ENCODE measurements around the gene GCFC2. TPM values are rescaled to one million over a fixed set of nuclear protein-coding genes. Genes with fewer than 3 reads are reported as not detected.

The GCFC2 gene
- total and polyA plus RNA-seq, 2 of the 13 experiments (the other 11 are each of a cell fraction or from before 2014, with no cell fraction given), result 26.8 to 49.0 TPM

DNA sequence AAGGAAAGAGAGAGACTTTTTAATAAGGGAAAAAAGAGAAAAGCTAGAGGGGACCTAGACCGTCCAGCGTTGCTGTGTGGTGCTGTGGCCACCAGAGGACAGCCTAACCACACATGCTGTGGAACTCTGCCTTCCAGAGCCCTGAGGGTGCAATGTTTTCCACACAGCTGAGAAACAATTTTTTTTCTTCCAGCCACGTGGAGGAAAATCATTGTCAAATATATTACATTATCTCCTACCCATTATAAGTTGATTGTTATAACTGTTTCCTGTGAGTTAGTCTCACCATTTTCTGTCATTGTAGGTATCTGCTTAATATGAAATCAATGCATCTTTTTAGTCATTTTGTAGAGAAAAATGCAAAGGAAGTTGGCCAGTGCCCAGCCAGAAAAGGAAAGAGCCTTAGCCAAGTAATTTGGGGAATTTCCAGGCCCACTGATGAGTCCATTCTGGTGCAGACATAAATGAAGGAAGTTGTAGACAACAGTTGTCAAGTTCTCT, 70.0 kb downstream of the GCFC2 start (continued):
- TF ChIP-seq KDM2A (CRISPR knock-in tag; IDR thresholded peaks at IDR 0.05; ENCODE audit: borderline replicate concordance, low read depth), result peak; percentile 49; the same call in 1 of the 2 replicates
- TF ChIP-seq SALL1 (CRISPR knock-in tag; IDR thresholded peaks at IDR 0.05), result peak; percentile 56; the same call in 1 of the 2 replicates
- TF ChIP-seq, protein P1, sequence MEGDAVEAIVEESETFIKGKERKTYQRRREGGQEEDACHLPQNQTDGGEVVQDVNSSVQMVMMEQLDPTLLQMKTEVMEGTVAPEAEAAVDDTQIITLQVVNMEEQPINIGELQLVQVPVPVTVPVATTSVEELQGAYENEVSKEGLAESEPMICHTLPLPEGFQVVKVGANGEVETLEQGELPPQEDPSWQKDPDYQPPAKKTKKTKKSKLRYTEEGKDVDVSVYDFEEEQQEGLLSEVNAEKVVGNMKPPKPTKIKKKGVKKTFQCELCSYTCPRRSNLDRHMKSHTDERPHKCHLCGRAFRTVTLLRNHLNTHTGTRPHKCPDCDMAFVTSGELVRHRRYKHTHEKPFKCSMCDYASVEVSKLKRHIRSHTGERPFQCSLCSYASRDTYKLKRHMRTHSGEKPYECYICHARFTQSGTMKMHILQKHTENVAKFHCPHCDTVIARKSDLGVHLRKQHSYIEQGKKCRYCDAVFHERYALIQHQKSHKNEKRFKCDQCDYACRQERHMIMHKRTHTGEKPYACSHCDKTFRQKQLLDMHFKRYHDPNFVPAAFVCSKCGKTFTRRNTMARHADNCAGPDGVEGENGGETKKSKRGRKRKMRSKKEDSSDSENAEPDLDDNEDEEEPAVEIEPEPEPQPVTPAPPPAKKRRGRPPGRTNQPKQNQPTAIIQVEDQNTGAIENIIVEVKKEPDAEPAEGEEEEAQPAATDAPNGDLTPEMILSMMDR (CRISPR knock-in tag; IDR thresholded peaks at IDR 0.05), result peak; percentile 96
- TF ChIP-seq, protein P2, sequence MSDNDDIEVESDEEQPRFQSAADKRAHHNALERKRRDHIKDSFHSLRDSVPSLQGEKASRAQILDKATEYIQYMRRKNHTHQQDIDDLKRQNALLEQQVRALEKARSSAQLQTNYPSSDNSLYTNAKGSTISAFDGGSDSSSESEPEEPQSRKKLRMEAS (IDR thresholded peaks at IDR 0.05), result peak; percentile 63; the same call in 1 of the 2 replicates
- TF ChIP-seq ZNF333 (CRISPR knock-in tag; IDR thresholded peaks at IDR 0.05; ENCODE audit: borderline replicate concordance), result no peak
- TF ChIP-seq, protein P3, sequence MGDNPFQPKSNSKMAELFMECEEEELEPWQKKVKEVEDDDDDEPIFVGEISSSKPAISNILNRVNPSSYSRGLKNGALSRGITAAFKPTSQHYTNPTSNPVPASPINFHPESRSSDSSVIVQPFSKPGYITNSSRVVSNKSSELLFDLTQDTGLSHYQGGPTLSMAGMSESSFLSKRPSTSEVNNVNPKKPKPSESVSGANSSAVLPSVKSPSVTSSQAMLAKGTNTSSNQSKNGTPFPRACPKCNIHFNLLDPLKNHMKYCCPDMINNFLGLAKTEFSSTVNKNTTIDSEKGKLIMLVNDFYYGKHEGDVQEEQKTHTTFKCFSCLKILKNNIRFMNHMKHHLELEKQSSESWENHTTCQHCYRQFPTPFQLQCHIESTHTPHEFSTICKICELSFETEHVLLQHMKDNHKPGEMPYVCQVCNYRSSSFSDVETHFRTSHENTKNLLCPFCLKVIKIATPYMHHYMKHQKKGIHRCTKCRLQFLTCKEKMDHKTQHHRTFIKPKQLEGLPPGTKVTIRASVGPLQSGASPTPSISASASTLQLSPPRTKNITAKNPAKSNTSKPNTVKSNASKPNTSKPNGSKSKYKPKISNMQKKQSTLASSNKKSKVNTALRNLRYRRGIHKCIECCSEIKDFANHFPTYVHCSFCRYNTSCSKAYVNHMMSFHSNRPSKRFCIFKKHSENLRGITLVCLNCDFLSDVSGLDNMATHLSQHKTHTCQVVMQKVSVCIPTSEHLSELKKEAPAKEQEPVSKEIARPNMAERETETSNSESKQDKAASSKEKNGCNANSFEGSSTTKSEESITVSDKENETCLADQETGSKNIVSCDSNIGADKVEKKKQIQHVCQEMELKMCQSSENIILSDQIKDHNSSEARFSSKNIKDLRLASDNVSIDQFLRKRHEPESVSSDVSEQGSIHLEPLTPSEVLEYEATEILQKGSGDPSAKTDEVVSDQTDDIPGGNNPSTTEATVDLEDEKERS (CRISPR knock-in tag; IDR thresholded peaks at IDR 0.05), result 0 out of 2 replicates have a peak, but pooled peaks have one; percentile 33
- TF ChIP-seq ZNF12 (CRISPR knock-in tag; IDR thresholded peaks at IDR 0.05), result peak; percentile 58; the same call in 1 of the 2 replicates
- no peak for TF ChIP-seq MIXL1 (CRISPR knock-in tag; IDR thresholded peaks at IDR 0.05)
- TF ChIP-seq, protein P4, sequence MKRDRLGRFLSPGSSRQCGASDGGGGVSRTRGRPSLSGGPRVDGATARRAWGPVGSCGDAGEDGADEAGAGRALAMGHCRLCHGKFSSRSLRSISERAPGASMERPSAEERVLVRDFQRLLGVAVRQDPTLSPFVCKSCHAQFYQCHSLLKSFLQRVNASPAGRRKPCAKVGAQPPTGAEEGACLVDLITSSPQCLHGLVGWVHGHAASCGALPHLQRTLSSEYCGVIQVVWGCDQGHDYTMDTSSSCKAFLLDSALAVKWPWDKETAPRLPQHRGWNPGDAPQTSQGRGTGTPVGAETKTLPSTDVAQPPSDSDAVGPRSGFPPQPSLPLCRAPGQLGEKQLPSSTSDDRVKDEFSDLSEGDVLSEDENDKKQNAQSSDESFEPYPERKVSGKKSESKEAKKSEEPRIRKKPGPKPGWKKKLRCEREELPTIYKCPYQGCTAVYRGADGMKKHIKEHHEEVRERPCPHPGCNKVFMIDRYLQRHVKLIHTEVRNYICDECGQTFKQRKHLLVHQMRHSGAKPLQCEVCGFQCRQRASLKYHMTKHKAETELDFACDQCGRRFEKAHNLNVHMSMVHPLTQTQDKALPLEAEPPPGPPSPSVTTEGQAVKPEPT (CRISPR knock-in tag; IDR thresholded peaks at IDR 0.05; ENCODE audit: low read depth), result no peak
- no peak for TF ChIP-seq HIVEP1 (CRISPR knock-in tag; IDR thresholded peaks at IDR 0.05)
- TF ChIP-seq TBP (CRISPR knock-in tag; IDR thresholded peaks at IDR 0.05), result no peak
- TF ChIP-seq, protein P5, sequence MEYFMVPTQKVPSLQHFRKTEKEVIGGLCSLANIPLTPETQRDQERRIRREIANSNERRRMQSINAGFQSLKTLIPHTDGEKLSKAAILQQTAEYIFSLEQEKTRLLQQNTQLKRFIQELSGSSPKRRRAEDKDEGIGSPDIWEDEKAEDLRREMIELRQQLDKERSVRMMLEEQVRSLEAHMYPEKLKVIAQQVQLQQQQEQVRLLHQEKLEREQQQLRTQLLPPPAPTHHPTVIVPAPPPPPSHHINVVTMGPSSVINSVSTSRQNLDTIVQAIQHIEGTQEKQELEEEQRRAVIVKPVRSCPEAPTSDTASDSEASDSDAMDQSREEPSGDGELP (IDR thresholded peaks at IDR 0.05; ENCODE audit: borderline replicate concordance, low read depth), result peak; percentile 68
- TF ChIP-seq, protein P6, sequence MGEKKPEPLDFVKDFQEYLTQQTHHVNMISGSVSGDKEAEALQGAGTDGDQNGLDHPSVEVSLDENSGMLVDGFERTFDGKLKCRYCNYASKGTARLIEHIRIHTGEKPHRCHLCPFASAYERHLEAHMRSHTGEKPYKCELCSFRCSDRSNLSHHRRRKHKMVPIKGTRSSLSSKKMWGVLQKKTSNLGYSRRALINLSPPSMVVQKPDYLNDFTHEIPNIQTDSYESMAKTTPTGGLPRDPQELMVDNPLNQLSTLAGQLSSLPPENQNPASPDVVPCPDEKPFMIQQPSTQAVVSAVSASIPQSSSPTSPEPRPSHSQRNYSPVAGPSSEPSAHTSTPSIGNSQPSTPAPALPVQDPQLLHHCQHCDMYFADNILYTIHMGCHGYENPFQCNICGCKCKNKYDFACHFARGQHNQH (CRISPR knock-in tag; IDR thresholded peaks at IDR 0.05), result peak; percentile 58; the same call in 1 of the 2 replicates
- TF ChIP-seq, protein P7, sequence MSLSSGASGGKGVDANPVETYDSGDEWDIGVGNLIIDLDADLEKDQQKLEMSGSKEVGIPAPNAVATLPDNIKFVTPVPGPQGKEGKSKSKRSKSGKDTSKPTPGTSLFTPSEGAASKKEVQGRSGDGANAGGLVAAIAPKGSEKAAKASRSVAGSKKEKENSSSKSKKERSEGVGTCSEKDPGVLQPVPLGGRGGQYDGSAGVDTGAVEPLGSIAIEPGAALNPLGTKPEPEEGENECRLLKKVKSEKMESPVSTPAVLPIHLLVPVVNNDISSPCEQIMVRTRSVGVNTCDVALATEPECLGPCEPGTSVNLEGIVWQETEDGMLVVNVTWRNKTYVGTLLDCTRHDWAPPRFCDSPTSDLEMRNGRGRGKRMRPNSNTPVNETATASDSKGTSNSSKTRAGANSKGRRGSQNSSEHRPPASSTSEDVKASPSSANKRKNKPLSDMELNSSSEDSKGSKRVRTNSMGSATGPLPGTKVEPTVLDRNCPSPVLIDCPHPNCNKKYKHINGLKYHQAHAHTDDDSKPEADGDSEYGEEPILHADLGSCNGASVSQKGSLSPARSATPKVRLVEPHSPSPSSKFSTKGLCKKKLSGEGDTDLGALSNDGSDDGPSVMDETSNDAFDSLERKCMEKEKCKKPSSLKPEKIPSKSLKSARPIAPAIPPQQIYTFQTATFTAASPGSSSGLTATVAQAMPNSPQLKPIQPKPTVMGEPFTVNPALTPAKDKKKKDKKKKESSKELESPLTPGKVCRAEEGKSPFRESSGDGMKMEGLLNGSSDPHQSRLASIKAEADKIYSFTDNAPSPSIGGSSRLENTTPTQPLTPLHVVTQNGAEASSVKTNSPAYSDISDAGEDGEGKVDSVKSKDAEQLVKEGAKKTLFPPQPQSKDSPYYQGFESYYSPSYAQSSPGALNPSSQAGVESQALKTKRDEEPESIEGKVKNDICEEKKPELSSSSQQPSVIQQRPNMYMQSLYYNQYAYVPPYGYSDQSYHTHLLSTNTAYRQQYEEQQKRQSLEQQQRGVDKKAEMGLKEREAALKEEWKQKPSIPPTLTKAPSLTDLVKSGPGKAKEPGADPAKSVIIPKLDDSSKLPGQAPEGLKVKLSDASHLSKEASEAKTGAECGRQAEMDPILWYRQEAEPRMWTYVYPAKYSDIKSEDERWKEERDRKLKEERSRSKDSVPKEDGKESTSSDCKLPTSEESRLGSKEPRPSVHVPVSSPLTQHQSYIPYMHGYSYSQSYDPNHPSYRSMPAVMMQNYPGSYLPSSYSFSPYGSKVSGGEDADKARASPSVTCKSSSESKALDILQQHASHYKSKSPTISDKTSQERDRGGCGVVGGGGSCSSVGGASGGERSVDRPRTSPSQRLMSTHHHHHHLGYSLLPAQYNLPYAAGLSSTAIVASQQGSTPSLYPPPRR (CRISPR knock-in tag; IDR thresholded peaks at IDR 0.05; ENCODE audit: borderline replicate concordance), result no peak
